ENCODE data around the gene ADAMTS6. TPM values are rescaled to one million over a fixed set of nuclear protein-coding genes. Genes with fewer than 3 reads are reported as not detected.
A peak's percentile ranks its signal among the peaks of the same experiment; 100 is the strongest.

The ADAMTS6 gene
- total and polyA plus RNA-seq, 2 experiments from 2014 or later: 0.78 to 2.0 TPM

DNA sequence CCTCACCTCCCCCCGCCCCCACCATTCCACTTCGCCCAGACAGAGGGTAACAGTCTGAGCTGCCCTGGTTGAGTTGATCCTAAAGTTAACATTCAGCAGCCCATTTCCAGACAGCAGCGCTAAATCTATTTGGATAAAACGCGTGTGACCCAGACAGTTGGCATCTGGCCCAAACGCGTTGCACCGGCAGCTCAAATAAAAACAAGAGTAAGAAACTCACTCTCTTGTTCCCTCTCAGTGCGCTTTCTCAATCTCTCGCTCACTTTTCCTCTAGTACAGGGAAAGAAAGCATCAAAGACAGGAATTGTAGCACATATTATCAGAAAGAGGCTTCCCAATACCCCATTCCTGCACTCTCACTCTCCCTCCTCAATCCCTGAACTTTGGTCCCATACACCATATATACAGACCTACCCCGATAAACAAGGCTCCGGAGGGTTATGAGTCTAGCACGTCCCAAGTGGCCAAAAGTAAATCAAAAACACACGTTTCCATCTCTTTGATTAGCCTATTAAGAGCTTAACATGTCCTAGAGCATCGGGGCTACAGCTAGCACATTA lies 1.3 kb downstream of the ADAMTS6 start:
- Histone ChIP-seq H3K4me2 (peak overlapping the region; percentile 84), H3K79me2 (replicated peaks; ENCODE audit: insufficient read depth) (no peaks in the 10 kb centered on the region), H3K4me3 (peak overlapping the region; percentile 66), H4K20me1 (replicated peaks; ENCODE audit: insufficient read depth) (no peaks in the 10 kb centered on the region), H3K27ac (ENCODE audit: low read depth) (no peak overlapping the region), H3K27me3 (ENCODE audit: insufficient read depth) (peaks cover 8% of the 10 kb centered on the region; the same call in 1 of the 2 replicates), H3K36me3 (ENCODE audit: insufficient read depth) (no peaks in the 10 kb centered on the region), H3F3A (replicated peaks; ENCODE audit: low read depth) (0 out of 2 replicates have a peak, but pooled peaks cover 2% of the 10 kb centered on the region), H3K4me1 (ENCODE audit: insufficient read depth) (peaks cover 35% of the 10 kb centered on the region), H2AFZ (peak overlapping the region; percentile 80), H3K9me2 (ENCODE audit: insufficient read depth) (no peaks in the 10 kb centered on the region)
- TF ChIP-seq, protein P1, sequence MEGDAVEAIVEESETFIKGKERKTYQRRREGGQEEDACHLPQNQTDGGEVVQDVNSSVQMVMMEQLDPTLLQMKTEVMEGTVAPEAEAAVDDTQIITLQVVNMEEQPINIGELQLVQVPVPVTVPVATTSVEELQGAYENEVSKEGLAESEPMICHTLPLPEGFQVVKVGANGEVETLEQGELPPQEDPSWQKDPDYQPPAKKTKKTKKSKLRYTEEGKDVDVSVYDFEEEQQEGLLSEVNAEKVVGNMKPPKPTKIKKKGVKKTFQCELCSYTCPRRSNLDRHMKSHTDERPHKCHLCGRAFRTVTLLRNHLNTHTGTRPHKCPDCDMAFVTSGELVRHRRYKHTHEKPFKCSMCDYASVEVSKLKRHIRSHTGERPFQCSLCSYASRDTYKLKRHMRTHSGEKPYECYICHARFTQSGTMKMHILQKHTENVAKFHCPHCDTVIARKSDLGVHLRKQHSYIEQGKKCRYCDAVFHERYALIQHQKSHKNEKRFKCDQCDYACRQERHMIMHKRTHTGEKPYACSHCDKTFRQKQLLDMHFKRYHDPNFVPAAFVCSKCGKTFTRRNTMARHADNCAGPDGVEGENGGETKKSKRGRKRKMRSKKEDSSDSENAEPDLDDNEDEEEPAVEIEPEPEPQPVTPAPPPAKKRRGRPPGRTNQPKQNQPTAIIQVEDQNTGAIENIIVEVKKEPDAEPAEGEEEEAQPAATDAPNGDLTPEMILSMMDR (conservative IDR thresholded peaks at IDR 0.05; ENCODE audit: low read depth in 2 of 2): no peak
- TF ChIP-seq EZH2phosphoT487 (IDR thresholded peaks at IDR 0.05; ENCODE audit: unreplicated experiment): no peak
- no peak for TF ChIP-seq CREB1 (CRISPR knock-in tag; IDR thresholded peaks at IDR 0.05; ENCODE audit: low read depth)
- no peak for TF ChIP-seq ZNF331 (CRISPR knock-in tag; IDR thresholded peaks at IDR 0.05; ENCODE audit: low read depth)
- TF ChIP-seq JUNB (IDR thresholded peaks at IDR 0.05; ENCODE audit: unreplicated experiment): no peak
- TF ChIP-seq NANOG (IDR thresholded peaks at IDR 0.05; ENCODE audit: borderline replicate concordance): no peak
- no peak for TF ChIP-seq STAT1 (IDR thresholded peaks at IDR 0.05; ENCODE audit: unreplicated experiment)
- TF ChIP-seq, protein P2, sequence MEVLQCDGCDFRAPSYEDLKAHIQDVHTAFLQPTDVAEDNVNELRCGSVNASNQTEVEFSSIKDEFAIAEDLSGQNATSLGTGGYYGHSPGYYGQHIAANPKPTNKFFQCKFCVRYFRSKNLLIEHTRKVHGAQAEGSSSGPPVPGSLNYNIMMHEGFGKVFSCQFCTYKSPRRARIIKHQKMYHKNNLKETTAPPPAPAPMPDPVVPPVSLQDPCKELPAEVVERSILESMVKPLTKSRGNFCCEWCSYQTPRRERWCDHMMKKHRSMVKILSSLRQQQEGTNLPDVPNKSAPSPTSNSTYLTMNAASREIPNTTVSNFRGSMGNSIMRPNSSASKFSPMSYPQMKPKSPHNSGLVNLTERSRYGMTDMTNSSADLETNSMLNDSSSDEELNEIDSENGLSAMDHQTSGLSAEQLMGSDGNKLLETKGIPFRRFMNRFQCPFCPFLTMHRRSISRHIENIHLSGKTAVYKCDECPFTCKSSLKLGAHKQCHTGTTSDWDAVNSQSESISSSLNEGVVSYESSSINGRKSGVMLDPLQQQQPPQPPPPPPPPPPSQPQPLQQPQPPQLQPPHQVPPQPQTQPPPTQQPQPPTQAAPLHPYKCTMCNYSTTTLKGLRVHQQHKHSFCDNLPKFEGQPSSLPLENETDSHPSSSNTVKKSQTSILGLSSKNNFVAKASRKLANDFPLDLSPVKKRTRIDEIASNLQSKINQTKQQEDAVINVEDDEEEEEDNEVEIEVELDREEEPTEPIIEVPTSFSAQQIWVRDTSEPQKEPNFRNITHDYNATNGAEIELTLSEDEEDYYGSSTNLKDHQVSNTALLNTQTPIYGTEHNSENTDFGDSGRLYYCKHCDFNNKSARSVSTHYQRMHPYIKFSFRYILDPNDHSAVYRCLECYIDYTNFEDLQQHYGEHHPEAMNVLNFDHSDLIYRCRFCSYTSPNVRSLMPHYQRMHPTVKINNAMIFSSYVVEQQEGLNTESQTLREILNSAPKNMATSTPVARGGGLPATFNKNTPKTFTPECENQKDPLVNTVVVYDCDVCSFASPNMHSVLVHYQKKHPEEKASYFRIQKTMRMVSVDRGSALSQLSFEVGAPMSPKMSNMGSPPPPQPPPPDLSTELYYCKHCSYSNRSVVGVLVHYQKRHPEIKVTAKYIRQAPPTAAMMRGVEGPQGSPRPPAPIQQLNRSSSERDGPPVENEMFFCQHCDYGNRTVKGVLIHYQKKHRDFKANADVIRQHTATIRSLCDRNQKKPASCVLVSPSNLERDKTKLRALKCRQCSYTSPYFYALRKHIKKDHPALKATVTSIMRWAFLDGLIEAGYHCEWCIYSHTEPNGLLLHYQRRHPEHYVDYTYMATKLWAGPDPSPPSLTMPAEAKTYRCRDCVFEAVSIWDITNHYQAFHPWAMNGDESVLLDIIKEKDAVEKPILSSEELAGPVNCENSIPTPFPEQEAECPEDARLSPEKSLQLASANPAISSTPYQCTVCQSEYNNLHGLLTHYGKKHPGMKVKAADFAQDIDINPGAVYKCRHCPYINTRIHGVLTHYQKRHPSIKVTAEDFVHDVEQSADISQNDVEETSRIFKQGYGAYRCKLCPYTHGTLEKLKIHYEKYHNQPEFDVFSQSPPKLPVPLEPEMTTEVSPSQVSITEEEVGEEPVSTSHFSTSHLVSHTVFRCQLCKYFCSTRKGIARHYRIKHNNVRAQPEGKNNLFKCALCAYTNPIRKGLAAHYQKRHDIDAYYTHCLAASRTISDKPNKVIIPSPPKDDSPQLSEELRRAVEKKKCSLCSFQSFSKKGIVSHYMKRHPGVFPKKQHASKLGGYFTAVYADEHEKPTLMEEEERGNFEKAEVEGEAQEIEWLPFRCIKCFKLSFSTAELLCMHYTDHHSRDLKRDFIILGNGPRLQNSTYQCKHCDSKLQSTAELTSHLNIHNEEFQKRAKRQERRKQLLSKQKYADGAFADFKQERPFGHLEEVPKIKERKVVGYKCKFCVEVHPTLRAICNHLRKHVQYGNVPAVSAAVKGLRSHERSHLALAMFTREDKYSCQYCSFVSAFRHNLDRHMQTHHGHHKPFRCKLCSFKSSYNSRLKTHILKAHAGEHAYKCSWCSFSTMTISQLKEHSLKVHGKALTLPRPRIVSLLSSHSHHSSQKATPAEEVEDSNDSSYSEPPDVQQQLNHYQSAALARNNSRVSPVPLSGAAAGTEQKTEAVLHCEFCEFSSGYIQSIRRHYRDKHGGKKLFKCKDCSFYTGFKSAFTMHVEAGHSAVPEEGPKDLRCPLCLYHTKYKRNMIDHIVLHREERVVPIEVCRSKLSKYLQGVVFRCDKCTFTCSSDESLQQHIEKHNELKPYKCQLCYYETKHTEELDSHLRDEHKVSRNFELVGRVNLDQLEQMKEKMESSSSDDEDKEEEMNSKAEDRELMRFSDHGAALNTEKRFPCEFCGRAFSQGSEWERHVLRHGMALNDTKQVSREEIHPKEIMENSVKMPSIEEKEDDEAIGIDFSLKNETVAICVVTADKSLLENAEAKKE (CRISPR knock-in tag; IDR thresholded peaks at IDR 0.05): no peak
- no peak for TF ChIP-seq POLR2AphosphoS5 (IDR thresholded peaks at IDR 0.05; ENCODE audit: low read depth)
- TF ChIP-seq, protein P3, sequence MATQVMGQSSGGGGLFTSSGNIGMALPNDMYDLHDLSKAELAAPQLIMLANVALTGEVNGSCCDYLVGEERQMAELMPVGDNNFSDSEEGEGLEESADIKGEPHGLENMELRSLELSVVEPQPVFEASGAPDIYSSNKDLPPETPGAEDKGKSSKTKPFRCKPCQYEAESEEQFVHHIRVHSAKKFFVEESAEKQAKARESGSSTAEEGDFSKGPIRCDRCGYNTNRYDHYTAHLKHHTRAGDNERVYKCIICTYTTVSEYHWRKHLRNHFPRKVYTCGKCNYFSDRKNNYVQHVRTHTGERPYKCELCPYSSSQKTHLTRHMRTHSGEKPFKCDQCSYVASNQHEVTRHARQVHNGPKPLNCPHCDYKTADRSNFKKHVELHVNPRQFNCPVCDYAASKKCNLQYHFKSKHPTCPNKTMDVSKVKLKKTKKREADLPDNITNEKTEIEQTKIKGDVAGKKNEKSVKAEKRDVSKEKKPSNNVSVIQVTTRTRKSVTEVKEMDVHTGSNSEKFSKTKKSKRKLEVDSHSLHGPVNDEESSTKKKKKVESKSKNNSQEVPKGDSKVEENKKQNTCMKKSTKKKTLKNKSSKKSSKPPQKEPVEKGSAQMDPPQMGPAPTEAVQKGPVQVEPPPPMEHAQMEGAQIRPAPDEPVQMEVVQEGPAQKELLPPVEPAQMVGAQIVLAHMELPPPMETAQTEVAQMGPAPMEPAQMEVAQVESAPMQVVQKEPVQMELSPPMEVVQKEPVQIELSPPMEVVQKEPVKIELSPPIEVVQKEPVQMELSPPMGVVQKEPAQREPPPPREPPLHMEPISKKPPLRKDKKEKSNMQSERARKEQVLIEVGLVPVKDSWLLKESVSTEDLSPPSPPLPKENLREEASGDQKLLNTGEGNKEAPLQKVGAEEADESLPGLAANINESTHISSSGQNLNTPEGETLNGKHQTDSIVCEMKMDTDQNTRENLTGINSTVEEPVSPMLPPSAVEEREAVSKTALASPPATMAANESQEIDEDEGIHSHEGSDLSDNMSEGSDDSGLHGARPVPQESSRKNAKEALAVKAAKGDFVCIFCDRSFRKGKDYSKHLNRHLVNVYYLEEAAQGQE (IDR thresholded peaks at IDR 0.05; ENCODE audit: unreplicated experiment): no peak
- TF ChIP-seq, protein P4, sequence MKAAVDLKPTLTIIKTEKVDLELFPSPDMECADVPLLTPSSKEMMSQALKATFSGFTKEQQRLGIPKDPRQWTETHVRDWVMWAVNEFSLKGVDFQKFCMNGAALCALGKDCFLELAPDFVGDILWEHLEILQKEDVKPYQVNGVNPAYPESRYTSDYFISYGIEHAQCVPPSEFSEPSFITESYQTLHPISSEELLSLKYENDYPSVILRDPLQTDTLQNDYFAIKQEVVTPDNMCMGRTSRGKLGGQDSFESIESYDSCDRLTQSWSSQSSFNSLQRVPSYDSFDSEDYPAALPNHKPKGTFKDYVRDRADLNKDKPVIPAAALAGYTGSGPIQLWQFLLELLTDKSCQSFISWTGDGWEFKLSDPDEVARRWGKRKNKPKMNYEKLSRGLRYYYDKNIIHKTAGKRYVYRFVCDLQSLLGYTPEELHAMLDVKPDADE (IDR thresholded peaks at IDR 0.05): no peak
- TF ChIP-seq ZNF114 (CRISPR knock-in tag; IDR thresholded peaks at IDR 0.05): no peak
- TF ChIP-seq EZH2 (IDR thresholded peaks at IDR 0.05; ENCODE audit: low read depth, unreplicated experiment): no peak
- Mint-ChIP-seq H3K27ac (no peak overlapping the region), H3K4me3 (no peak overlapping the region), H3K4me1 (peaks cover 17% of the 10 kb centered on the region; the same call in 2 of the 3 replicates), H3K27me3 (ENCODE audit: insufficient read depth, low read depth, poor library complexity) (peaks cover 3% of the 10 kb centered on the region), H3K36me3 (ENCODE audit: low read depth) (no peaks in the 10 kb centered on the region), H3K9me3 (peaks cover 4% of the 10 kb centered on the region; the same call in 1 of the 3 replicates)
- DNase-seq (ENCODE audit: low spot score) (peak; percentile 39), ATAC-seq (peak; percentile 11)

All from GM23338 (cell line).